Measurements from ENCODE around the gene CHEK1.
"Not testable (repeated sequence)": the region's sequence is repeated elsewhere in the genome, so short reads cannot be mapped to it uniquely, and the experiment has no call there.

CHEK1 gene

DNA sequence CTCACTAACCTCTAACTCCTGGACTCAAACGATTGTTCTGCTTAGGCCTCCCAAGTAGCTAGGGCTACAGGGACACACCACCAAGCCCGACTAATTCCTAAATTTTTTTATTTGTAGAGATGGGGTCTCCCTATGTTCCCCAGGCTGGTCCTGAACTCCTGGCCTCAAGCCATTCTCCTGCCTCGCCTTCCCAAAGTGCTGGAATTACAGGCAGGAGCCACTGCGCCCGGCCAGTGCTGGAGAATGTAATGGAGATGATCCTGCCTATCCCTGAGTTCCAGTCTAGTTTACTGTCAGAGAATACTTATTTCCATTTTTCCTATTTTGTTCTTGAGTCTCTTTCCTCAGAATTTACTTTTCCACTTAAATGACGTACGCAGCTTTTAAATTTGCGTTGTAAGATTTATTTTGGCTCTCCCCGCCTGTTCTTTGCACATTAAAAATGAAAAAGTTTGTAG lies at the start of gene CHEK1:
Gene CHEK1, plus strand, starts transcription at position 408 of the 458 bp plus-strand sequence. CDS start 1,606 bp downstream, outside the sequence.
- DNase-seq (ENCODE audit: low read depth in 3 of 3), result no peak

DNA sequence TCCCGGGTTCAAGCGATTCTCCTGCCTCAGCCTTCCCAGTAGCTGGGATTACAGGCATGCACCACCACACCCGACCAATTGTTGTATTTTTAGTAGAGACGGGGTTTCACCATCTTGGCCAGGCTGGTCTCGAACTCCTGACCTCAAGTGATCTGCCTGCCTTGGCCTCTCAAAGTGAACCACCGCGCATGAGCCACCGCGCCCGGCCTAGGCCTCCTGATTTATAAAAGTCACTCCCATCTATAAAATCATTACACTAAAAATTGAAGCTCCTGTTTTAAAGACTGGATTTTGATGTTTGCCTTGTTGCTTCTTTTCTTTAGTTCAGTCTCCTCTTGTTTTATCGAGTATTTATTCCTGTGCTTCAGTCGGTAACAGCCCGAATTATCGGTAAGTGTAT lies 47.8 kb upstream of the CHEK1 start:
- not testable (repeated sequence) for DNase-seq (ENCODE audit: low read depth in 3 of 3)

DNA sequence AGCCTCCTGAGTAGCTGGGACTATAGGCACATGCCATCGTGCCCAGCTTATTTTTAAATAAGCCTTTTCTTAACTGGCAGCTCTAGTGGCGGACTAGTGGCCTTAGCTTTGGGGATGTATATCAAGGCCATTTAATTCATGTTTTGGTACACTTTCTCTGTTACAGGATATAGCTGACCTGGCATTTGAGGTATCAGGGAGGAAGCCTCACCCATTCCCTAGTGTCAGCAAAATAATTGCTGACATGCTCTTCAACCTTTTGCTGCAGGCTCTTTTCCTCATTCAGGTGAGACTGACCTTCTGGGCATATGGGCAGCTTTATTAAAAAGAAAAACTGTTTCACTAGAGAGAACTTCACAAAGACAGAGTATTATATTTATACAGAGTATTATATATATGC lies 46.2 kb upstream of the CHEK1 start:
- DNase-seq (ENCODE audit: low read depth in 3 of 3), result no peak

DNA sequence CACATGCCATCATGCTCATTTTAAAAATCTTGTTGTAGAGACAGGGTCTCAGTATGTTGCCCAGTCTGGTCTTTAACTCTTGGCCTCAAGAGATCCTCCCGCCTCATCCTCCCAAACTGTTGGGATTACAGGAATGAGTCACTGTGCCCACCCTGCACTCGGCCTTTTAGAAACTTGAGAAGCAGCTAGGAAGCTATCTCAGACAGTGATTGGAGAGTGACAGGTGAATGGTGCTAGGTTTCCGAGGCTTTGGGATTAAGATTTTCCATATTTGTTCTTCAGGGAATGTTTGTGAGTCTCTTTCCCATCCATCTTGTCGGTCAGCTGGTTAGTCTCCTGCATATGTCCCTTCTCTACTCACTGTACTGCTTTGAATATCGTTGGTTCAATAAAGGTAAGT lies 45.2 kb upstream of the CHEK1 start:
- DNase-seq (ENCODE audit: low read depth in 3 of 3), result no peak

DNA sequence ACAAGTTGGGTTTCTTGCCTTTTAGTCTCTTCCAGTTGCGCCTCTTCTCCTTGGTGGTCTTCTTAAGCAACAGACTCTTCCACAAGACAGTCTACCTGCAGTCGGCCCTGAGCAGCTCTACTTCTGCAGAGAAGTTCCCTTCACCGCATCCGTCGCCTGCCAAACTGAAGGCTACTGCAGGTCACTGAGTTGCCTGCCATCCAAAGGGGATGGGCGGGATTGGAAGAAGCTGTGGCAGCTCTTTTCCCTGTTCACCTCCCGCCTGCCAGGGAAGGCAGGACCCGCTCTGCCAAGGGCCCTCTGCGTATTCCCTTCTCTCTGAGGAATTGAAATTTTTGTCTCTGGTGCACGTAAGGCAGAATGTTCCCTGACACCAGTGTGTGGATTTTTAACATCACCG lies 41.5 kb upstream of the CHEK1 start:
- DNase-seq (ENCODE audit: low read depth in 3 of 3), result no peak

DNA sequence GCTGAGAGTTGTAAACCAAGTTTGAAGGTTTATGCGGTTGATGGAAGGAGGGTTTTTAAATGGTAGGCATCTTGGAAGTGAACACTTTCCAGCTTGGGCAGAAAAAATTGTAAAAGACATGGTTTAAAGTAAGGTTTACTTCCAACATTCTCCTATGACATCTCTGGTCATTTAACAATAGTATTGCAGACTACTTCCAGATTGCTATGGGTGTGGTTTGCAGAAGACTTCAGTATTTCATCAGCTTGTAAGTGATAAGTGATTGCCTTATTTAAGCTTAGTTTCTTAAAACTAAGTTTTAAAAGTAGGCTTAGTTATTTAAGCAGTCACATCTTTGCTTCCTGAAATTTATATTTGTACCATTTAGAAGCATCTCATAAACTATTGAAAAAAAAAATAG lies 39.5 kb upstream of the CHEK1 start:
- no peak for DNase-seq (ENCODE audit: low read depth in 3 of 3)

DNA sequence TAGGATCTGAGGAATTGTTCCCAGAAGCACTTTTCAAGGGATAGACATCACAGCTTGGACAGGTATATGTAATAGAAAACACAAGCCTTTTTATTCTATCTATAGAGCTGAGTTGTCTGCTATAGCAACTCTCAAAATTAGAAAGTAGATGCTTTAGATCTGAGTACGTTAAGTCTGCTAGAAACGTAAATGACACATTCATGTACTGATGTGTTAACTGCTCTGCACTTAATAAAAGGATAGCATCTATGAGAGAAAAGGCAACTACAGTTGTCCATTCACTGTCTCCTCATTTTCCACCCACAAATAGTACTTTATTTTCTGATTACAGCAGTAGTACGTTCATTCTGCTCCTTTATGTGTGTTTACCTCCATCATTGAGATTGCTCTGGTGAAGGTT lies 38.3 kb upstream of the CHEK1 start:
- DNase-seq (ENCODE audit: low read depth in 3 of 3), result no peak

DNA sequence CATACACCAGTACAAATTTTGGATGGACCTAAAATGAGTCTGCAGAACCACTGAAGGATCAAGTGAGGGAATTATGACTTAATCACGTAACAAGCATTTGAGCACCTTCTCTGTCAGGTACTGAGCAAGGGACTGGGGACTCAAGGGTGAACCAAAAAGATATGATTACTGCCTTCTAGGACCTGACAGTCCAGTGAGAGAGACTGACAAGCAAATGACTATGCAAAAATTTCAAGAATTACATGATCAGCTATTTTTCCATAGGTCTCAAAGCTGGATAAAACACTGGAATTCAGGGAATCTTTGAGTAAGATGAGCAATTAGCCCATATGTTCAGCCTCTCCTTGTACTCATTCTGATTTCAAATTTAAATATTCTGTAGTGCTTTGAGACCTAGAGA lies 37.5 kb upstream of the CHEK1 start:
- no peak for DNase-seq (ENCODE audit: low read depth in 3 of 3)

DNA sequence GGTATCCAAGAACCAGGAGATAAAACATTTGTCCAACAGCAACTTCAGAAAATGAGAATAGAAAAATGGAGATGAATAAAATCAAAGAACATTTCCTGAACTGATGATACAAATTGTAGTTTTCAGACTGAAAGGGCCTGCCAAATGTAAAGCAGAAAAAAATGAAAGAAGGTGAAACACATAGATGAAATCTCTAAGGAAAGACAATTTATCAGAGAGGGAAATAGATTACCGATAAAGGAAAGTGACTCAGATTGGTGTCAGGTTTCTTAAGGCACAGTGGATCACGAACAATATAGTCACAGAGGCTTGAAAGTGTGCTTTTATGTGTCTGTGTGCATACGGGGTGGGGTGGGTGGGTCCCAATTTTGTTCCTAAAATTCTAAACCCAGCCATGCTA lies 36.5 kb upstream of the CHEK1 start:
- DNase-seq (ENCODE audit: low read depth in 3 of 3), result no peak

DNA sequence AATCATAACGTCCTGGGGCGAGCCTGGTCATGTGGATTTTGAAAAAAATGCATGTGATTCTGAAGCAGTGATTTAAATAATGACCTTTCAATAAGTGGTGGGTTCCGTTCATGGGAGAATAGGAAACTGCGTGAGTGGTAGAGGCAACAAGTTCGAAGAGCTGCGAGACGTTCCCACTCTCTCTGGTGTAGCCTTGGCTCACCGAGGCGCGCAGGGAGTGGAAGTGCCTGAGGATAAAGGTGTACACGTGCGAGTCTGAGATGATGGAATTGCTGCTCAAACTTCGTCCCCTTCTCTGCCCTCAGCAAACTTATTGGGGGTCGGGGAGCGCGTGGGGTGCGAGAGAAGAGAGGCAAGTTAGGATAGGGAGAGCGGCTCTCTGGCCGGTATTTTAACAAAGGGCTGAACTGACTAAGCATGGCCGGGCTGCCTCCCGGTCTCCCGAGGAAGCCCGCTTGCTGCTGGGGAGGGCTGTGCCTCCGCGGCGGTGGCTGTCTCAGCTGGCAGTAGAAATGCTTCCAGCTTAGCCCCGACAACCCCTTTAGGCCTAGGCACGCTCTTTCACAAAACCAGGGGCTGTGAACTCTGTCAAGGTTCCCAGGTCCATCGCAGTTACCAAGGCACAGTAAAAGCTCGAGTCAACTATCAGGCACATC lies 33.2 kb upstream of the CHEK1 start:
- no peak for DNase-seq (ENCODE audit: low read depth in 3 of 3)

DNA sequence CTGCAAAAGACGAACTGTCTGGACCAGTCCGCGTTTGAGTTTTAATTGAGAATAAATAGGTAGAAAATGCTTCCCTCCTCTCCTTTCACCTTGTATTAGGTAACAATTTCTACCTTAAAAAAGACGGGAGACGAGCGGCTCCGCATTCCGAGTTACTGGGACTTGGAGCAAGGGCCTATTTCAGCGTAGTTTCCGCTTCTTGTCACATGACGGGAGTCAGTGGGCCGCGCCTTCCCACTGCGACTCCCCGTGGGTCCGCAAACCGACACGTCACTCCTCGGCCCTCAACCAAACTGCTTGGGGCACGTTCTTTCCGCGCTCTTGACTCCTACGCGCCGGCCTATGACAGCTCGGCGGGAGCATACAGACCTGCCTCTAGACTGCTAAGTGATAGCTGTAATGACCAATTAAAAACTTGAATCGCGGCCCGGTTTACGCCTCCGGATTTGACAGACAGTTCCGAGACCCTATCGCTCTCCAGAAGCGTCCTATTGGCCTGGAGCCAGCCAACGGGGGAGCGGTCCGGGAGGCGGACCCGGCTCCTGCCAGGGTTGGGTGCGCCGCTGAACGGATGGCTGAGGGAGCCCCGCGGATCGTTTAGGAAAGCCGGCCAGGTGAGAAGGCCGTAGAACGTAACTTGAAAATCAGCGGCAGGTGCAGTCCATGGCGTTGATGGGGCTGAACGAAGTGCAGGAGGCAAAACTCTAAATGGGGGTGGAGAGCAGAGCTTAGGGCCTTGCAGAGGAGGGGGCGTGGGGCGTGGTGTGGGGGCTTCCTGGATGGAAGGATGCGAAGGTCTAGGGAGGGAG lies 32.5 kb upstream of the CHEK1 start, which contains the start of gene STT3A:
Gene STT3A, plus strand, starts transcription at position 548 of the 809 bp plus-strand sequence. CDS start 3,064 bp downstream, outside the sequence.
- peak; percentile 94 to 98 (median 97) for DNase-seq (ENCODE audit: low read depth in 3 of 3)

DNA sequence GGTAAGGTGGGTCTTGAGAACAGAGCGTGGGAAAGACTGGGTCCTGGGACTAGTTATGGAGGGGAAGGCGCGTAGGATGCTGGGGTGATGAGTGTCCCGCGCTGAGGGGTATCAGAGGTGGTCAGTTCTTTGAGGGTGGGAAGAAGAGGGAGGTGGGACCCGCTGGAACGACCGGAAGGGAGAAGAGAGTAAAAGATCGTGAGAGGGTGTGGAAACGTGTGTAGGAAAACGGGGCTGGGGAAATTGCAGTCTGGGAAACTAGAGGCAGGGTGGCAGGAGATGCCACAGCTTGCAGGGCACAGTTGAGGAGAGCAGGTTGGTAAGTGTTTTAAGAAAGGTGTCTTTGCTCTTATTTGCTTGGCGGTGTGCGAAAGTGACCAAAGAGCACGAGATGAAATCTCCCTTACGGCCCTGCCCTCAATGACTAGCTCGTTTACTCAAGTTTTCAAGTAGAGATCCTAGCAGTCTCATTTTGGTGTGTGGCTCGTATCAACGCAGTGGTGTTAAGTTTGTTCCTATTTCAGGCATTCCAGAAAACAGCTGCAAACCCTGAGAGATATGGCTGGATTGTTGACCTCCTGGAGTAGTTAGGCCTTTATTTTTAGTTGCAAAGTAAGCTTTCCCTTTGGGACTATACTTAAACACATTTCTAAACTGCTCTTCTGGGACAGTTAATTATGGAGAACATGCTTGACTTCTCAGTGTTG lies 31.7 kb upstream of the CHEK1 start:
- no peak for DNase-seq (ENCODE audit: low read depth in 3 of 3)

DNA sequence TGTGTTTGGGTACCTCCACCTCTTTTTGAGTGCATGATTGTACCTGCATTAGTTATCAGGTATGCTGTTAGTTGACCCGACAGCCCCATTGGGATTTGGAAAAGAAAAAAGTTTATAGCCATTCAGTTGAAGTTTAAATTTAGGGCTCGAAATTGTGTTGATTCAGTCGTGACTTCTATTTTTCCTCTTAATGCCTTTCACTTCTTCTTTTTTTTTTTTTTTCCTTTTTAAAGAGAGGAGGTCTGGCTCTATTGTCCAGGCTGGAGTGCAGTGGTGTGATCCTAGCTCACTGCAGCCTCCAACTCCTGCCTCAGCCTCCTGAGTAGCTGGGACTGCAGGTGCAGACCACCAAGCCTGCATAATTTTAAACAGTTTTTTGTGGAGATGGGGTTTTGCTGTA lies 30.0 kb upstream of the CHEK1 start:
- no peak for DNase-seq (ENCODE audit: low read depth in 3 of 3)

DNA sequence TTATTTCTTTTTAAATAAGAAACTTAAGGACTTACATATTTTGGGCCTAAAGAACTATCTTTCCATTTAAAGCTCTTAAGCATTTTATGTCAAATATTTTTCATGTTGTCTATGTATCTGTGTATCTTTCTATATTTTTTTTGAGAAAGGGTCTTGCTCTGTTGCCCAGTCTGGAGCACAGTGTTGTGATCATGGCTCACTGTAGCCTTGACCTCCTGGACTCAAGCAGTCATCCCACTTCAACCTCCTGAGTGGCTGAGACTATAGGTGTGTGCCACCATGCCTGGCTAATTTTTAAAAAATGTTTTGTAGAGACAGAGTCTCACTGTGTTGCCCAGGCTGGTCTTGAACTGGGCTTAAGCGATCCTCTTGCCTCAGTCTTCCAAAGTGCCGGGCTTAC lies 24.3 kb upstream of the CHEK1 start:
- DNase-seq (ENCODE audit: low read depth in 3 of 3), result no peak

DNA sequence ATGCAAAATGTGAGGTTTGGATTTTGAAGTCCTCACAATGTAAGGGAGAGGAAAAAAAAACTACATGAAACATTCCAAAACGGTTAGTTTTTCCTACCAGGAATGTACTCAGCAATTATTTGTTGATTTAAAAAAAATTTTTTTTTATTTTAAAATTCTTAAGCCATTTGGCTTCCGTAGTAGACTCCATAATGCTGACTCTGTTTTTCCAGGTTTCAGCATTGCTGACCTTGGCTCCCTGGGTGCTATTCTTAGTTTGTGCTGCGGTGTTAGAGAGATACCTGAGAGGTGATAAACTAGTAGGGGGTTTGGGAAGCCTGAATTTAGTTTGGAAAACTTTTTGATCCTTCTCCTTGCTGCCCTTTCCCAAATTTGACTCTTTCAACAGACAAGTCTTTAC lies 21.8 kb upstream of the CHEK1 start:
- no peak for DNase-seq (ENCODE audit: low read depth in 3 of 3)

DNA sequence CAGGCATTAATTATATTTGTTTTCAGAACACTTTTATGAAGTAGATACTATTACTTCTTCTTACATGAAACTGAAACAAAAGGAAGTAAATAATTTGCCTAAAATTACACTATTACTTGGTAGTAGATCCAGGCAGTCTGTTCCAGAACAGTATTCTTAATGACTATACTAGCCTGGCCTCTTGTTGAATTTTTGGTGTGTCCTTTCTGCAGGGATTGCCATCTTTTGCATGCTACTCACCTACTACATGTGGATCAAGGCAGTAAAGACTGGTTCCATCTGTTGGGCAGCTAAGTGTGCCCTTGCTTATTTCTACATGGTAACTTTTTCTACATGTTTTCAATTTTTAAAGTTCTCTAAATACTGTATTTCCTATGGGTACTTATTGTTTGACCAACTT lies 19.5 kb upstream of the CHEK1 start:
- no peak for DNase-seq (ENCODE audit: low read depth in 3 of 3)

DNA sequence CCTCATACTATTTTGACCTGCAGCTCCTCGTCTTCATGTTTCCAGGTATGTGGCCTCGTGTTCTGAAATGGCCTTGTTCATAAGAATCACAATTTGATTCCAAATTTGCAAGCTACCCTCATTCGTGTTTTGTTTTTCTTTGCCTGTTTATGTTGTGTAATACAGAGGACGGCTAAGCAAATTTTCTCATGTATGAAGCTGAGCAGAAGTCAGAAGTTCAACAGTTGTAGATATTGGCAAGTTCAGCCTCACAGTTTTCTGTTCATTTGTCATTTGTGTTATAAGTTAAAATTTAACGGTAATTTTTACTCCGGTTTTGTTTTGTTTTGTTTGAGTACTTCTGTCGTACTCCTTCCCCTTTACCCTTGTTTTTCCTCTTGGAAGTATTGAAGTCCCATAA lies 15.4 kb upstream of the CHEK1 start:
- no peak for DNase-seq (ENCODE audit: low read depth in 3 of 3)

DNA sequence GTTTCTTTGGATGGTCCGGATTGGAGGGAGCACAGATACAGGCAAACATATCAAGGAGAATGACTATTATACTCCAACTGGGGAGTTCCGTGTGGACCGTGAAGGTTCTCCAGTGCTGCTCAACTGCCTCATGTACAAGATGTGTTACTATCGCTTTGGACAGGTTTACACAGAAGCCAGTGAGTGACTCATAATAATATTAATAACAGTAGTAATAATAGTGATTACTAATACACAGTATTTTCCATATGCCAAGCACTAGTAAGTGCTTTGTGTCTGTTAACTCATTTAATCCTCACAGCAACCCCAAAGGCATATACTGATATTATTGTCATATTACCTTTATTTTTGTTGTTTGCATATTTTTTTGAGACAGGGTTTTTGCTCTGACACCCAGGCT lies 6.6 kb upstream of the CHEK1 start:
- DNase-seq (ENCODE audit: low read depth in 3 of 3), result no peak

DNA sequence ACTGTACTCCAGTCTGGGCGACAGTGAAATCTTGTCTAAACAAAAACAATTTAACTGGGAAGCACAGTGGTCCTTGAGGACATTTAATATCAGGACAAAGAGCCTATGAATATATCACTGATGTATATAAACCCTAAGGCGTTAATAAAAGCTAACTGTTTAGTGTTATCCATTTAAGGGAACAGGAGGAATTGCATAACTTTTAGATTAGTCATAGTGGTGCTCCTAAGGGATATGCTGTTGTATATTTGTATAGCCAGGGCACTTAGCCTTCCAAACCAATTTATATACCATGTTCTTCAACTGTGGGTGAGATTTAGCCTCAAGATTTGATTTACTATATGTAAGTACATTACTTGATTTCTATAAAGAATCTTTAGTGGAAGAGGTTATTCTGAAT lies 3.0 kb upstream of the CHEK1 start:
- DNase-seq (ENCODE audit: low read depth in 3 of 3), result no peak

DNA sequence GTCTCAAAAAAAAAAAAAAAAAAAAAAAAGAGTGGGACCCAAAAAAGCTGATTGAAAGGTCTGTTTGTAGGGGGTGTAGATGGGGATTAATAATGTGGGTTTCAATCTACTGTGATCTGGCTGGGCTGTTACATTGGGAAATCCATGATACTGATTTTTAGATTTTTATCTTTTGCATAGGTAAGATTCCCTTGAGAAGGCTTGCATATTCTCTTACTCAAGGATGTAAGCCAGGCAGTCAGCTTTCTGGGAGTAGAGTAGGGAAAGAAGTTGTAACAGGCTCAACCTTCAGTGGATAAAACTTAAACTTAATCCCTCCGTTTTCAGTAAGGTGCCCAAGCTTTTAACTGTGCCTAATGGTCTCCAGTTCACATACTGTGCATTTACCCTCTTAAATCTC lies 1.9 kb upstream of the CHEK1 start:
- DNase-seq (ENCODE audit: low read depth in 3 of 3), result no peak

DNA sequence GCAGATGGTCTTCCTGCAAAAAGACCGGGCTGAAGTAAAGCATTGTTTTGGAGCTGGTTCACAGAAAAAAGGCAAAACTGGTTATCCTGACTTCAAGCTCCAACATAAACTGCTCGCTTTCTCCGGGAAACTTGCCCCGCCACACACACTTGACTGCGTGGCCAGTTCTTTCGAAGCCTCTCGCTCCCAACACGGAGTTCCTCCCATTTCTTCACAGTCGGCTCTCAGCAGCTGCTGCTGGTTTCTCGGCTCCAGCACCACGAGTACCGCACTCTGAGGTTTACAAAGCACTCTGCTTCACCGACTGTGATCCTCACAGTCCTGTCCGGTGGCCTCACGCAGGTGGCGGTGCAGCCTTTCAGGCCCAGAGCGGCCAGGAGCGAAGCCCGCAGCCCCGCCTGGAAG lies 264 bp downstream of the CHEK1 start:
- DNase-seq (ENCODE audit: low read depth in 3 of 3), result no peak

DNA sequence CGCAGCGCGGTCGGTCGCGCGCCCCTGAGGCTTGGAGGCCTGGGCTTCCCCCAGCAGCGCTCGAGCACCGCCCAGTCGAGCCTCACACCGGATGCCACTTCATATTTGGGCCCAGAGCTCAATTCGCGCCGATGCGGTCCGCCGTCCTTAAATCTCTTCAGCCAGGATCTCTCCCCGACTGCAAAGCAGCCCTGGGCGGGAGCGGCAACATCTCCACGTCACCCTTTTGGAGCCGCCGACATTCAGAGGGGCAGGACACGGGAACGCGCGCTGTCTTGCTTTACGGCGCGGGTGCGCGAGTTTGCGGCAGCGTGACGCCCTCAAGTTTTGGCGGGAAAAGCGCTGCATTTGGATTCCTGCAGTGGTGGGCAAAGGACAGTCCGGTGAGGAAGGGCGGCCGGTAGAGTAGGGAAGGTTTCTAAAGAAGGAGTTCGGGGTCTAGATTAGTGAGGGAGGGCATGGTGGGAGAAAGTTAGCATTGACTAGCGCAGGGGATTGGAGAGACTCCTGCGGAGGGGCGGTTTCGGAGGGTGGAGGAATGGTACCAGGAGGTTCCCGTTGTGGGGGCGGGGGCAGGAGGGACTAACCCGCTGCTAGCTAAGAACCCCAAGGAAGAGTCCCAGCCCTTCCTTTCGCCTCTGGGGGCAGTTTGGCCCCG lies 796 bp downstream of the CHEK1 start:
- peak; percentile 75 to 81 (median 80) for DNase-seq (ENCODE audit: low read depth in 3 of 3)
